OCI-LY3 (cell line): Measurements from ENCODE around the gene MCM7.

Source experiments
- H2AFZ ChIP-seq: fragments of 200-600, 300-600 bp; shearing (Covaris generic); 2 replicates; pipeline ENCODE4 v1.6.0; 2014; ENCODE audit warnings: antibody characterized with exemption, low read depth, low read length
- H3K27ac ChIP-seq: fragments of 200-600, 300-600 bp; sonication (generic); 2 replicates; pipeline ENCODE4 v1.5.1; 2014; ENCODE audit warnings: mild to moderate bottlenecking, low read length, moderate library complexity, mixed read lengths
- H3K27me3 ChIP-seq: fragments of 200-600, 300-600 bp; sonication (generic); 2 replicates; pipeline ENCODE4 v1.6.1; 2014; ENCODE audit warnings: low read depth, low read length, mixed read lengths
- H3K36me3 ChIP-seq: fragments of 200-600, 300-600 bp; sonication (generic); replicated peaks from 2 replicates; pipeline ENCODE3; 2014; ENCODE audit warnings: low read depth, low read length, mixed read lengths
- H3K4me1 ChIP-seq: fragments of 300-600, 200-600 bp; sonication (generic); 2 replicates; pipeline ENCODE4 v1.6.1; 2014; ENCODE audit warnings: low read length, mixed read lengths
- H3K4me2 ChIP-seq: fragments of 200-600, 300-600 bp; sonication (generic); 2 replicates; pipeline ENCODE4 v1.6.1; 2014; ENCODE audit warnings: low read length, mixed read lengths
- H3K4me3 ChIP-seq: fragments of 300-600, 200-600 bp; sonication (generic); 2 replicates; pipeline ENCODE4 v1.5.1; 2014; ENCODE audit warnings: antibody characterized with exemption, mild to moderate bottlenecking, low read length, moderate library complexity
- H3K79me2 ChIP-seq: fragments of 300-600, 200-600 bp; shearing (Covaris generic); 2 replicates; pipeline ENCODE4 v1.6.1; 2014; ENCODE audit warnings: mild to moderate bottlenecking, low read length, mixed read lengths
- H3K9ac ChIP-seq: fragments of 300-600, 200-600 bp; shearing (Covaris generic); 2 replicates; pipeline ENCODE4 v1.6.0; 2014; ENCODE audit warnings: mild to moderate bottlenecking, low read length, moderate library complexity
- H3K9me3 ChIP-seq: fragments of 200-600, 300-600 bp; shearing (Covaris generic); 2 replicates; pipeline ENCODE4 v1.6.1; 2014; ENCODE audit warnings: low read length, mixed read lengths; ENCODE audit not compliant: insufficient read depth
- H4K20me1 ChIP-seq: fragments of 200-600, 300-600 bp; sonication (generic); 2 replicates; pipeline ENCODE4 v1.6.1; 2016; ENCODE audit warnings: low read length, mixed read lengths; ENCODE audit not compliant: insufficient read depth
- CTCF ChIP-seq: fragments of 200-600, 300-600 bp; sonication (generic); IDR thresholded peaks from 2 replicates; pipeline ENCODE4 v1.5.1; 2014; ENCODE audit warnings: antibody characterized with exemption, low read length, low read depth
- EZH2phosphoT487 ChIP-seq: fragments of 200-600 bp; shearing (Covaris generic); IDR thresholded peaks from 2 replicates; pipeline ENCODE4 v1.6.1; 2018; ENCODE audit warnings: antibody characterized with exemption, mixed run types, low read depth

The MCM7 gene

GRCh38 chr7:100107890-100108289, 6.7 kb upstream of the MCM7 start:
- no peaks in the 10 kb centered on the region for H3K9me3 ChIP-seq
- no peaks in the 10 kb centered on the region for H3K4me1 ChIP-seq
- H3K36me3 ChIP-seq = peaks cover 31% of the 10 kb centered on the region
- H4K20me1 ChIP-seq = no peaks in the 10 kb centered on the region
- H3K79me2 ChIP-seq = no peaks in the 10 kb centered on the region
- TF ChIP-seq CTCF = no peak
- H3K4me3 ChIP-seq = no peak overlapping the region
- H2AFZ ChIP-seq = no peak overlapping the region
- no peaks in the 10 kb centered on the region for H3K27me3 ChIP-seq
- H3K27ac ChIP-seq = no peak overlapping the region
- no peak overlapping the region for H3K4me2 ChIP-seq
- no peak overlapping the region for H3K9ac ChIP-seq

GRCh38 chr7:100107125-100107737, 6.0 kb upstream of the MCM7 start:
- Histone ChIP-seq H2AFZ (no peak overlapping the region), H3K27me3 (no peaks in the 10 kb centered on the region), H3K4me2 (no peak overlapping the region), H3K9ac (no peak overlapping the region), H3K79me2 (peaks cover 5% of the 10 kb centered on the region), H3K4me1 (peaks cover 6% of the 10 kb centered on the region), H4K20me1 (no peaks in the 10 kb centered on the region), H3K36me3 (peaks cover 30% of the 10 kb centered on the region), H3K27ac (no peak overlapping the region), H3K4me3 (no peak overlapping the region), H3K9me3 (no peaks in the 10 kb centered on the region)
- TF ChIP-seq CTCF (no peak), EZH2phosphoT487 (no peak)

DNA sequence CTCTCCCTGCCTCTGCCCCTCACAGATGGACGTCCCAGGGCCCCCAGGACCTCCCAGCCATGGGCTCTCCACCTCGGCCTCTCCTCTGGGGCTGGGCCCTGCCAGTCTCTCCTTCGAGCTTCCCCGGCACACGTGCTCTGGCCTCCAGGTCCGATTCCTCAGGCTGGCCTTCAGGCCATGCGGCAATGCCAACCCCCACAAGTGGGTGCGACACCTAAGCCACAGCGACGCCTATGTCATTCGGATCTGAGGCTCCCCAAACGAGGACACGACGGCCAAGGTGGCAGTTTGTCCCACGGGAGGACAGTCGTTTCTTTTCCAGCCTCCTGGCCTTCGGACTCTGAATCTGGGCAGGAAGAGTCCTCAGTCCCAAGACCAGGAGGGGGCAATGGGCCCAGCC, 5.4 kb upstream of the MCM7 start:
- no peak overlapping the region for H3K9ac ChIP-seq
- peaks cover 6% of the 10 kb centered on the region for H3K4me1 ChIP-seq
- H2AFZ ChIP-seq = no peak overlapping the region
- H4K20me1 ChIP-seq = no peaks in the 10 kb centered on the region
- H3K4me3 ChIP-seq = no peak overlapping the region
- H3K79me2 ChIP-seq = peaks cover 8% of the 10 kb centered on the region
- peaks cover 24% of the 10 kb centered on the region for H3K36me3 ChIP-seq
- H3K27ac ChIP-seq = no peak overlapping the region
- H3K4me2 ChIP-seq = no peak overlapping the region
- TF ChIP-seq CTCF (no peak), EZH2phosphoT487 (no peak)
- no peaks in the 10 kb centered on the region for H3K9me3 ChIP-seq
- H3K27me3 ChIP-seq = no peaks in the 10 kb centered on the region

DNA sequence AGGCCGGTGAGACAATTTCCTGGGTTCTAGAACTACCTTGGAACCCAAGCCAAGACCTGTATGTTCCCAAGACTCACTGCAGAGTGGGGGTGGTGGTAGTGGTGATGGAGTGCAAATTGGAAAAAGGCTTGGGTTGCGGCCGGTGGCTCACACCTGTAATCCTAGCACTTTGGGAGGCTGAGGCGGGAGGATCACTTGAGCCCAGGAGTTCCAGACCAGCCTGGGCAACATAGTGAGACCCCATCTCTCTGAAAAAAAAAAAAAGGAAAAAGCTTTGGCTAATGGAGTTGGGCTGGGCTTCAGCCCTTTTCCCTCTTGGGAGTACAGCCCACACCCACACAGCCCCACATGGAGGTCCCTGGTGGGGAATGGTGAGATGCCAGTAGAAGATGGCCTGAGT, 4.3 kb upstream of the MCM7 start:
- no peak for TF ChIP-seq CTCF
- TF ChIP-seq EZH2phosphoT487 = no peak
- Histone ChIP-seq H3K27ac (no peak overlapping the region), H3K79me2 (peaks cover 15% of the 10 kb centered on the region), H3K9ac (no peak overlapping the region), H2AFZ (no peak overlapping the region), H3K4me3 (no peak overlapping the region), H3K4me2 (no peak overlapping the region), H3K36me3 (peaks cover 17% of the 10 kb centered on the region), H3K27me3 (no peaks in the 10 kb centered on the region), H3K4me1 (peaks cover 6% of the 10 kb centered on the region), H4K20me1 (no peaks in the 10 kb centered on the region), H3K9me3 (no peaks in the 10 kb centered on the region)
